ENCODE measurements around the gene ROS1. TPM values are rescaled to one million over a fixed set of nuclear protein-coding genes. Genes with fewer than 3 reads are reported as not detected.

Gene ROS1
- not detected in 2 replicates for total RNA-seq

DNA sequence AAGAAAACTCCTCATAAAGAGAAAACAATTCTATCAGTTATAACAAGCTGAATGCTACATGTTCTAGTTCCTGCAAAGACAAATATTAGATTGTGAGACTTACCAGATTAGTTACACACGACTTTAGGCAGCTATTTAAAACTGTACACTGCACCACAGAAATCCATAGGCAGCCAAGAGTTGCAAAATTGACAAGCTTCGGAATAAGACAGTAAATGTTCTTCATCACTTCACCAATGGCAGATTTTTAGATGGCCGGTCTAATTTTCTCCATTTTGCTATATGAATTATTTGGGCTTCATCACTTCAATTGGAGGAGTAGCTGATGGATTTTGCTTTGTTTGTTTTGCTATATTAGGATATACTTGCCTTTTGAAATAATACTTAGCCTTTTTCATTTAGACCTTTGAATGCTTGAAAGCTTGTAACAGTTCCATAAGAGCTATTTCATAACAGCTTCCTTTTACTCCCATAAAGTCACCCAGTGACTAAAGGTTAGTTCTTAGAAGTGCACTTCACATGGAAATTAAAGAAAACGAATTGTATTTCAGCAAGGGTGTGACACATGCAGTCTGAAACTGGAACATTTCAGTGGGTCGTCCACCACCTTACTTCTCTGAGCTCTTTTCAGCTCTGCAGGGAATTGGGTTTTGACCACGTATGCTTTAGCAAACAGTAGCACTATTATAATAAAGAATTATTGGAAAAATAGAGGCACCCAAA lies at the start of gene ROS1:
Gene ROS1 (minus strand): TSS at position 512 of the 723 bp plus-strand sequence. CDS start 286 bp downstream, at position 226.

GRCh38 chr6:117265410-117266256 lies 160.1 kb downstream of the ROS1 start, which contains the start of gene VGLL2:
Gene VGLL2, plus strand, starts transcription at chr6:117265558. Its CDS starts 206 bp downstream, at chr6:117265764.

Small RNAs within 50 kb of the gene (small RNA-seq; reads per million reads assigned to genes)
- gene RN7SKP18 = not detected
- not detected for gene RNU6-253P

Other genes with a start within 250 kb of the ROS1 start
- not detected in 2 replicates for gene VGLL2, start 160.4 kb downstream of the ROS1 start, total RNA-seq
- 27.5 and 45.9 TPM in 2 replicates for gene DCBLD1, start 56.7 kb upstream of the ROS1 start, total RNA-seq
- 31.7 and 32.6 TPM in 2 replicates for gene GOPC, start 176.6 kb upstream of the ROS1 start, total RNA-seq
- 43.9 and 47.5 TPM in 2 replicates for gene NUS1, start 249.5 kb upstream of the ROS1 start, total RNA-seq

All from thoracic aorta endothelial cell (primary cell).